ENCODE measurements around the gene ZBTB20.

ZBTB20 gene

GRCh38 chr3:114985776-114986175 is 161.3 kb downstream of the ZBTB20 start:
- H3K27ac ChIP-seq (ENCODE audit: insufficient read depth, low read depth, low read length, poor library complexity, severe bottlenecking), result no peak overlapping the region
- no peaks in the 10 kb centered on the region for H3K36me3 ChIP-seq (ENCODE audit: control insufficient read depth, insufficient read depth, low read length)
- H3K4me3 ChIP-seq (ENCODE audit: insufficient read depth, low read depth, low read length), result no peak overlapping the region
- no peaks in the 10 kb centered on the region for H3K27me3 ChIP-seq (ENCODE audit: control insufficient read depth, insufficient read depth, low read length, poor library complexity, severe bottlenecking)
- H3K9me3 ChIP-seq (ENCODE audit: control insufficient read depth, low read length), result no peaks in the 10 kb centered on the region
- WGBS, 2 experiments, result 73 to 91% methylated on average over 1 of the region's 1 CpG
- no peaks in the 10 kb centered on the region for H3K4me1 ChIP-seq (ENCODE audit: control insufficient read depth, insufficient read depth, low read length)

GRCh38 chr3:114983248-114983647 is 163.8 kb downstream of the ZBTB20 start:
- no peaks in the 10 kb centered on the region for H3K4me1 ChIP-seq (ENCODE audit: control insufficient read depth, insufficient read depth, low read length)
- 89 to 95% methylated on average over 6 of the region's 6 CpGs for WGBS, 2 experiments
- no peaks in the 10 kb centered on the region for H3K36me3 ChIP-seq (ENCODE audit: control insufficient read depth, insufficient read depth, low read length)
- H3K9me3 ChIP-seq (ENCODE audit: control insufficient read depth, low read length), result no peaks in the 10 kb centered on the region
- H3K4me3 ChIP-seq (ENCODE audit: insufficient read depth, low read depth, low read length), result no peak overlapping the region
- H3K27ac ChIP-seq (ENCODE audit: insufficient read depth, low read depth, low read length, poor library complexity, severe bottlenecking), result no peak overlapping the region
- H3K27me3 ChIP-seq (ENCODE audit: control insufficient read depth, insufficient read depth, low read length, poor library complexity, severe bottlenecking), result no peaks in the 10 kb centered on the region

GRCh38 chr3:114974387-114974786 is 172.7 kb downstream of the ZBTB20 start:
- Histone ChIP-seq H3K36me3 (ENCODE audit: control insufficient read depth, insufficient read depth, low read length) (no peaks in the 10 kb centered on the region), H3K27ac (ENCODE audit: insufficient read depth, low read depth, low read length, poor library complexity, severe bottlenecking) (no peak overlapping the region), H3K4me1 (ENCODE audit: control insufficient read depth, insufficient read depth, low read length) (no peaks in the 10 kb centered on the region), H3K9me3 (ENCODE audit: control insufficient read depth, low read length) (no peaks in the 10 kb centered on the region), H3K4me3 (ENCODE audit: insufficient read depth, low read depth, low read length) (no peak overlapping the region), H3K27me3 (ENCODE audit: control insufficient read depth, insufficient read depth, low read length, poor library complexity, severe bottlenecking) (no peaks in the 10 kb centered on the region)
- WGBS, 2 experiments, result 91% methylated on average over 2 of the region's 3 CpGs; no CpG with 5 or more reads in 1 of the 2 experiments

GRCh38 chr3:114973536-114973935 is 173.6 kb downstream of the ZBTB20 start:
- 70 to 87% methylated on average over 3 of the region's 3 CpGs for WGBS, 2 experiments
- Histone ChIP-seq H3K4me3 (ENCODE audit: insufficient read depth, low read depth, low read length) (no peak overlapping the region), H3K4me1 (ENCODE audit: control insufficient read depth, insufficient read depth, low read length) (no peaks in the 10 kb centered on the region), H3K9me3 (ENCODE audit: control insufficient read depth, low read length) (no peaks in the 10 kb centered on the region), H3K36me3 (ENCODE audit: control insufficient read depth, insufficient read depth, low read length) (no peaks in the 10 kb centered on the region), H3K27ac (ENCODE audit: insufficient read depth, low read depth, low read length, poor library complexity, severe bottlenecking) (no peak overlapping the region), H3K27me3 (ENCODE audit: control insufficient read depth, insufficient read depth, low read length, poor library complexity, severe bottlenecking) (no peaks in the 10 kb centered on the region)

- Histone ChIP-seq H3K4me3 (ENCODE audit: insufficient read depth, low read depth, low read length) (no peak overlapping the region), H3K27ac (ENCODE audit: insufficient read depth, low read depth, low read length, poor library complexity, severe bottlenecking) (no peak overlapping the region), H3K4me1 (ENCODE audit: control insufficient read depth, insufficient read depth, low read length) (no peaks in the 10 kb centered on the region), H3K36me3 (ENCODE audit: control insufficient read depth, insufficient read depth, low read length) (no peaks in the 10 kb centered on the region), H3K27me3 (ENCODE audit: control insufficient read depth, insufficient read depth, low read length, poor library complexity, severe bottlenecking) (no peaks in the 10 kb centered on the region), H3K9me3 (ENCODE audit: control insufficient read depth, low read length) (no peaks in the 10 kb centered on the region)
- WGBS, 2 experiments, result no CpG with 5 or more reads among the region's 1 CpG
Measured at GRCh38 chr3:114967168-114967567, 179.9 kb downstream of the ZBTB20 start.

- no peaks in the 10 kb centered on the region for H3K27me3 ChIP-seq (ENCODE audit: control insufficient read depth, insufficient read depth, low read length, poor library complexity, severe bottlenecking)
- H3K27ac ChIP-seq (ENCODE audit: insufficient read depth, low read depth, low read length, poor library complexity, severe bottlenecking), result no peak overlapping the region
- H3K4me1 ChIP-seq (ENCODE audit: control insufficient read depth, insufficient read depth, low read length), result no peaks in the 10 kb centered on the region
- no peak overlapping the region for H3K4me3 ChIP-seq (ENCODE audit: insufficient read depth, low read depth, low read length)
- no peaks in the 10 kb centered on the region for H3K9me3 ChIP-seq (ENCODE audit: control insufficient read depth, low read length)
- 100% methylated on average over 2 of the region's 2 CpGs; no CpG with 5 or more reads in 1 of the 2 experiments for WGBS, 2 experiments
- H3K36me3 ChIP-seq (ENCODE audit: control insufficient read depth, insufficient read depth, low read length), result no peaks in the 10 kb centered on the region
Measured at GRCh38 chr3:114962189-114962588, 184.9 kb downstream of the ZBTB20 start.

- Histone ChIP-seq H3K27ac (ENCODE audit: insufficient read depth, low read depth, low read length, poor library complexity, severe bottlenecking) (no peak overlapping the region), H3K27me3 (ENCODE audit: control insufficient read depth, insufficient read depth, low read length, poor library complexity, severe bottlenecking) (no peaks in the 10 kb centered on the region), H3K4me3 (ENCODE audit: insufficient read depth, low read depth, low read length) (no peak overlapping the region), H3K9me3 (ENCODE audit: control insufficient read depth, low read length) (no peaks in the 10 kb centered on the region), H3K36me3 (ENCODE audit: control insufficient read depth, insufficient read depth, low read length) (no peaks in the 10 kb centered on the region), H3K4me1 (ENCODE audit: control insufficient read depth, insufficient read depth, low read length) (no peaks in the 10 kb centered on the region)
Measured at GRCh38 chr3:114958930-114959329, 188.2 kb downstream of the ZBTB20 start.

GRCh38 chr3:114953800-114954199 is 193.3 kb downstream of the ZBTB20 start:
- 100% methylated on average over 1 of the region's 1 CpG for WGBS, 2 experiments
- Histone ChIP-seq H3K9me3 (ENCODE audit: control insufficient read depth, low read length) (no peaks in the 10 kb centered on the region), H3K27ac (ENCODE audit: insufficient read depth, low read depth, low read length, poor library complexity, severe bottlenecking) (no peak overlapping the region), H3K4me1 (ENCODE audit: control insufficient read depth, insufficient read depth, low read length) (no peaks in the 10 kb centered on the region), H3K4me3 (ENCODE audit: insufficient read depth, low read depth, low read length) (no peak overlapping the region), H3K27me3 (ENCODE audit: control insufficient read depth, insufficient read depth, low read length, poor library complexity, severe bottlenecking) (no peaks in the 10 kb centered on the region), H3K36me3 (ENCODE audit: control insufficient read depth, insufficient read depth, low read length) (no peaks in the 10 kb centered on the region)

- Histone ChIP-seq H3K27ac (ENCODE audit: insufficient read depth, low read depth, low read length, poor library complexity, severe bottlenecking) (no peak overlapping the region), H3K4me1 (ENCODE audit: control insufficient read depth, insufficient read depth, low read length) (no peaks in the 10 kb centered on the region), H3K9me3 (ENCODE audit: control insufficient read depth, low read length) (no peaks in the 10 kb centered on the region), H3K27me3 (ENCODE audit: control insufficient read depth, insufficient read depth, low read length, poor library complexity, severe bottlenecking) (no peaks in the 10 kb centered on the region), H3K36me3 (ENCODE audit: control insufficient read depth, insufficient read depth, low read length) (no peaks in the 10 kb centered on the region), H3K4me3 (ENCODE audit: insufficient read depth, low read depth, low read length) (no peak overlapping the region)
- no CpG with 5 or more reads among the region's 3 CpGs for WGBS, 2 experiments
Measured at GRCh38 chr3:114953215-114953799, 193.8 kb downstream of the ZBTB20 start.

GRCh38 chr3:114942773-114943172 is 204.3 kb downstream of the ZBTB20 start:
- Histone ChIP-seq H3K4me3 (ENCODE audit: insufficient read depth, low read depth, low read length) (no peak overlapping the region), H3K9me3 (ENCODE audit: control insufficient read depth, low read length) (no peaks in the 10 kb centered on the region), H3K36me3 (ENCODE audit: control insufficient read depth, insufficient read depth, low read length) (no peaks in the 10 kb centered on the region), H3K27me3 (ENCODE audit: control insufficient read depth, insufficient read depth, low read length, poor library complexity, severe bottlenecking) (no peaks in the 10 kb centered on the region), H3K27ac (ENCODE audit: insufficient read depth, low read depth, low read length, poor library complexity, severe bottlenecking) (no peak overlapping the region), H3K4me1 (ENCODE audit: control insufficient read depth, insufficient read depth, low read length) (no peaks in the 10 kb centered on the region)
- WGBS, 2 experiments, result 88 to 100% methylated on average over 2 of the region's 2 CpGs
